Limb (tissue), 2 donors: Measurements from ENCODE around the gene KCNA2.

ENCODE experiments used
- DNase-seq, 2 donors: peaks; one replicate each; pipeline ENCODE4 v3.0.0-alpha.2; 2016; ENCODE audit errors: extremely low spot score in 2 of 2

The KCNA2 gene

DNA sequence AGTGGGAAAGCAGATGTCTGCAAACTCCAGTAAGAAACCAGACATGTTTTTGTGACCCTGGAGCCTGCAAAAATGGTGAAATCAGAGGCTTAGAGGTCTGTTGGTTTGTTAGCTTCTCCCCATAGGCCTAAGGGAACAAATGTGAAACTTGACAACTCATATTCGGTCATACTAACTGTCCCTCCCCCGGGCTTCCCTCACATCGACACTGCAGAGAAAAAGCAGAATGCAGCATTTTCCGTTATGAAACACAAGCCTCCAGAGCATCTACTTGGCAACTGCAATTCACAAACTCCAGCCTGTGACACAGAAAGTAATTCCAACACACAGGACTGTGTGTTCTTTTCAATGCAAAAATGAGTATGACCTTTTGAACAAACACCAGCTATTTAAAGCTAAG, 3.7 kb downstream of the KCNA2 start:
- DNase-seq = peak in 1 of 2 donors; percentile 14

DNA sequence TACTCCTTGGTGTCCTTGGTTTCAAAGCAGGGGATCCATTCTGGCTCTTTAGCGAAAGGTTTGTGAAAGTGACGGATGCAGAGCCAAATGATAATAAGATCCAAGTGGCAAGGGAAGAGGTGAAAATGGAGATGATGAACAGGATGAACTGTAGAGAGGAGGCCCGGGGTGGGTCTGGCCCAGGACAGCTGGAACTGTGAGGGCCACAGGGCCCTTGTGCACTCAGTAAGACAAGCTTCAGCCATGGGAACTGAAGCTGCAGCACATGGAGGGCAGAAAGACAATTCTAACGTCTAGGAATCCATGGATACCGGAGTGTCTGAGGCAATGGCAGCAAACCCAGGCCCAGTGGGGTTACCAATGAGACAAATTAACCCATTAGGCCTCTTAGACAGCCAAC, 4.8 kb downstream of the KCNA2 start:
- DNase-seq = peak in 1 of 2 donors; percentile 3

DNA sequence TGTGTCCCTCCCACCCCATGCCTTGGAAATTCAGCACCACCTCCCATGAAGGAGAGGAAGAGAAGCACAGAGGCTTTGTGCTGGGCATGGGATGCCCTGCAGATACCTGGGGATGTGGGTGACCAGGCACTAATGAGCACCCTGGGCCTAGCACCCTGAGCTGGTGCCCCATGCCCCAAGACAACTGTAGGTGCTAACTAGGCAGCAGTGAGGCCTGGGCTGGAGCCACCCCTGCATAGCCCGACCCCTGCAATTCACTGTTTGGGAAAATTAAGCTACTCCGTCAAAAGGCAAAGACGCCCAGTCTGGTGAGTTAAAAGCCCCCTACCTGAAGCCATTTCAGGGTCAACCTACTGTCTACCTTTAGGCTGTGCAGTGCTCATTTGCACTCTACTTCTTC, 5.4 kb downstream of the KCNA2 start:
- no peak for DNase-seq

DNA sequence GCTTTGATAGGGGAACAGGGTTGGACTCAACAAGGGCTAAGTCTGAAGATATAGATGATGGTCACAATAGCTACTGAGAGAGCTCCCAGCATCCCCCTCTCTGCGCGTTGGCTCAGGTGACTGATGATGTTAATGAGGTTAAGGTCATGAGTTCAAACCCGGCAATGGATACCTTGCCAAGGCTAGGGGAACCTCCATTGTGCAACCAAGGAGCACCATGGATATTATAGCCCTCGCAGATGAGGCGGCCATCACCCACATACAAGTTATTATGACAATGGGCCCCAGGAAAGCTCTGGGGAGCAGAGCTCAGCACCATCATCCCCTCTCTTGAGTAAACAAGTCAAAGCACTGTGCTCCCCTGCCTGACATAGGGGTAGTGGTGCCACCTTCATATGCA, 8.2 kb downstream of the KCNA2 start:
- no peak for DNase-seq

DNA sequence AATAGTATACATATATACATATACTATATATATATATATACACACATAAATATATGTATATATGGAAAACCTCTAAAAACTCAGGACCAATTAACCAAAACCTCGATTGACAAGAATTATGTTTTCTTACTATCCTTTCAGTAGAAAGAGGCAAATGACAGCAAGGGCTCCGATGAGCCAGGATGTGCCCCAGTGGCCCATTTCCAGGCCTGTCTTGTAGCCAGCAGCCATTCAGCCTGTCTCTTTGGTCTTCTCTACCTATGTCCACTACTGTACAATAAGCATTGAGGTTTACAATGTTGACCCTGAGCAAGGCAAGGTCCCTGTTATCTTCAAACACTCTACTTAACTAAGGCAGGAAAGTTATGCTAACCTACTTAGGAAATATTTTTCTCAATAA, 9.8 kb downstream of the KCNA2 start:
- no peak for DNase-seq

DNA sequence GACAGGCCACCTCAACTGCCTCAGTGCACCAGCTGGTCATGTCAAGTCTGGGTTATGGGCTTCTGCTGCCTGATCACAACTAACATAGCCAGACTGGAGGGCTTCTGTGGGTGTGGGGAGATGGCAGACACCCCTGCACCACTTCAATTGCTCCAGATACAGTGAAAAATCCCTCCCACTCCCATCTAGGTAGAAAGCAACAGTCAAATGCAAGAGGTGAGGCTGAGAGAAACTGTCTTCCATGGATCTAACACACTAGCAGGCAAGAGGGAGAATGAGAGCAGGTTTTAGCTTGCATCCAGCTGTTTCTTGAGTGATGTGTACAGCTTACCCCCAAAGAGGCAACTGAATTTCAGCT, 10.8 kb downstream of the KCNA2 start:
- no peak for DNase-seq

DNA sequence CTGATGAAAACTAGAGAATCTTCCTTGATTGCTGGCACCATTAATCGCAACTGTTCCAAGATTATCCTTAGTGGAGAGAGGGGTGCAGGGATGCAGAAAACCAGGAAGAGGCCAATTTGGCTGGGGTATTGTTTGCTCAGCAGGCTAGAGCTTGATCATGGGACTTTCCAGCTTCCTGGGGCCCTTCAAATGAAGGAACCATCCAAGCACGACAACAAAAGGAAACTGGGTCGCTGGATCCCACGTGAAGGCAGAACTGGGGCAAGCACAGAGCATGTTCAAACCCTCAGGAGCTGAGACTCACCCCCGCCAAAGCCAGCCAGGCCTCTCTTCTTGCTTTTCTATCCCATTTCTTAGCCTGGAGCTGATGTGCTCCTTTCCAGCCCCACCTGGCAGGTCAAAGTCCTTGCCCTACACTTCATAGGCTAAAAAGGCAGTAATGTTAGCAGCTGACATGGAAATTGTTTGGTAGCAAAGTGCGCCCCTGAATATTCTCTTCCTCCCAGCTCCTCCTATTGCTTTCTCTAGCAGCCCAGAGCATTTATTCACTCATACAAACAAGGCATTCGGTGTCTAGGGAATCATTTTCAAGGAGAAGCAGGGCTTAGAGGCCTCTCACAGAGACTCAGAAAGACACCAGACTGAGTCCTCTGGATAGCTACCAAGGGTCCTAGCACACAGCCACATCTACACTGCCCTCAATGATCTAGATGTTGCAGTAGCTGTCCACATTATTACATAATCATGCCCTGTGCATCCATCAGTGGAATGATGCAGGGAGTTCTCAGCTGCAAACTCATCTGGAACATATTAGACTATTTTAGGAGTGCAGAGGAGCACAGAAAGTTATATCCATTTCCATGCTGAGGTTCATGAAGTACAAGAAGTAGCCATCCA, 11.5 kb downstream of the KCNA2 start:
- no peak for DNase-seq

DNA sequence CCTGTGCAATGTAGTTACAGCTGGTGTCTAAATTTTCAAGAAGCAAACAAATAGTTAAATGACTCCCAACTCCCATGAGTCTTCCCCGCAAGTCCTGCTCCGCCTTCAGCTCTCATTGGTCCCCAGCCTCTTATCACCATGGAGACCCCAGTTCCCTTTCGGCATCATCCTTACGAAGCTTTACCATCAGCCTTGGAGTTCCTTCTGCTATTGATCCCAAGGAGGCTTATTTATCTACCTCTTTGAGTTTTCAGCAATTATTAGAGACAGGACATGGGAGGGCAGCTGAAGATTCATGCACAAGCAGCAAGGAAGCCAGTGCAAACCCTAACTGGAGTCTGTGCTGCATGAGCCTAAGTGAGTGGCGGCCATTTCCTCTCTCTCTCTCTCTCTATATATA, 12.3 kb downstream of the KCNA2 start:
- DNase-seq = no peak

DNA sequence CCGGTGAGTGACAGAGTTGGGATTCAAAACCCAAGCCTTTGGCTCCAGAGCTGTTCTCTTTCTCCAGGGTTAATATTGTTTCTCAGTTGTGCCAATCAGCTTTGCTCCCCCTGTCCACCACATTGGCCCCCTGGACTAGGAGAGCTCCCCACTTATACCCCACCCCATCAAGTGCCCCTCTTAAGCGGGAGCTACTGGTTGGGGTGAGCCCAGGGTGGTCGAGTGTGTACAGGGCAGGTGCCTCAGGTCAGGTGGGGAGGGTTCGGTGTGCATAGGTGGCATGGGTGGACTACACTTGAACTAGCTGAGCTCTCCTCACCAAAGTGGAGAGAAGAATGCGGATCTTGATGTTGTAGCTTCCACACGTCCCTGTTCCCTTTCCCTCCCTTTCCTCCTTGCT, 14.2 kb downstream of the KCNA2 start:
- DNase-seq = no peak

DNA sequence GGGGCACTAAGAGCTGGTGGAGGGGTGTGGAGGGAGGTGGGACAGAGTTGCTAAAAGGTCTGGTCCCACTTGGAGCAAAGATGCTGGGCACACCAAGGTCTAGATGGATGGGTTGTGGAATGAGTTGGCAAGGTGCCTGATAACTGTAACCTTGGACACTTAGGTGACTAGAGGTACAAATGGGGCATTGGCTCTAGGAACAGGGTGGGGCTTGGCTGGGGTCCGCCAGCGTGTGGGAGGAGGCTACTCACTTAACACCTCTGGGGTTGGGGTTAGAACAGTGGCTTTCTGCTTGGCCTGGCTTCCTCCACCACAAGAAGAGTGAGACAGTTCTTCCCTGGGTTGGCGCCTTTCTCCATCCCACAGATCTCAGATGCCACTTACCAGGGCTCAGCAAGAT, 17.2 kb downstream of the KCNA2 start:
- DNase-seq = no peak

DNA sequence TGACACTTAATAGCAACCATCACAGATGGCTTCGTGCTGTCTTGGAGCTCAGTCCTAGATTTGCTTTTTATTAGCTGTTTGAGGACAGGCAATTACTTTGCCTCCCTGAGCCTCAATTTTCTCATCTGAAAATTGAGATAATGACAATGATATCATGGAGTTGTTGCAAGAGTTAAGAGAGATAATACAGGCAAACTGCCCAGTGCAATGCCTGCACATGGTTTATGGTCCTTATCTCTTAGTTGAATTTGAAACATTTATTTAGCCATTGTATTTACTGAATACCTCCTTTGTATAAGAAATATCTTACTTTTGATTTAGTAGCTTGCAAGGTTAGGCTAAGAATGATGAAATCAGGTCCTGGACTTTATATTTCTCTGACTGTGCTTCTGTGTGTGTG, 17.7 kb downstream of the KCNA2 start:
- DNase-seq = no peak

DNA sequence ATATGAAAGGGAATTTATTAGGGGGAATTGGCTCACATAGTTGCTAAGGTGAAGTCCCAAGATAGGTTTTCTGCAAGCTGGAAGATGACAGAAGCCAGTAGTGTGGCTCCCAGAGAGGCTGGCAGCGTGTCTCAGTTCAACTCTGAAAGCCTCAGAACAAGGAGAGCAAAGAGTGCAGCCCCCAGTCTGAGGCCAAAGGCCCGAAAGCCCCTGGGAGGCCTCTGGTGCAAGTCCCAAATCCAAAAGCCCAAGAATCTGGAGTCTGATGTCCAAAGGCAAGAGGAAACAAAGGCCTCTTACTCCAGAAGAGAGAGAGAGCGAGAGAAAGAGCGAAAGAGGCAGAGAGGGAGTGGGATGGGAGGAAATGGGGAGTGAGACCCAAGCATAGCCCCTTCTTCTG, 18.3 kb downstream of the KCNA2 start:
- DNase-seq = no peak

DNA sequence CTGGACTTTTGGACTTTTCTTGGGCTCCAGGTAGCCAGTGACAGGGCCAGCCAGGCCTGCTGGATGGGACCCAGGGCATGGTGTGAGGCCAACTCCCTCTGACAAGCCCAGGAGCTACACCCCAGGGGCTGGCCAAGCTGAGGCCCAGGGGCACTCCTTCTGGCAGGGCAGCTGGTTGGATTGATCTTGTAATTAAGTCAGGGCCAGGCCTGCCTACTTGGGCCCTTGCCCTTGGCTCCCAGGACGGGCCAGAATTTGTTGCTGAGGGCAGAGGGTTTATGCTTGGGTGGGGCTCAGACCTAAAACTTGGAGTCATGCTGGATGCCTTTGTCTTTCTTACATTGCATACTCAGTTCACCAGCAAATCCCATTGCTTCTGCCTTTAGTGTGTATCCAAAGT, 20.7 kb downstream of the KCNA2 start:
- no peak for DNase-seq

DNA sequence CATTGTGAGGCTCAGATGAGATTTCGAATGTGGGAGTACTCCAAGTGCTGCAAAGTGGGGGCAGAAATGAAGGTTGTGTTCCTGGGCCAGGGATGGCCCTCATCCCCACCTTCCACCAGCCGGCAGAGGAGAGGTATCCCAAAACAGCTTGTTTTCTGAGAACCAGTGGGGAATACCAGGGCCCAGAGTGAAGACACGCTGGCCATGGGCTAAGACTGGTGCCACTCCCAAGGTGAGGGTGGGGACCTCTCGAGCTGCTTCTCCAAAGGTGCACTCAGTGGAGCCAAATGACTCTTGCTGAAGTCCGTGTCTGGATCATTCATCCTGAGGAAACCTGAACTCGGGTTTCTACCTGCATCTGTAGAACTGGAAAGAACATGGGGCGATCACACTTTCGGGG, 22.1 kb downstream of the KCNA2 start:
- DNase-seq = no peak

DNA sequence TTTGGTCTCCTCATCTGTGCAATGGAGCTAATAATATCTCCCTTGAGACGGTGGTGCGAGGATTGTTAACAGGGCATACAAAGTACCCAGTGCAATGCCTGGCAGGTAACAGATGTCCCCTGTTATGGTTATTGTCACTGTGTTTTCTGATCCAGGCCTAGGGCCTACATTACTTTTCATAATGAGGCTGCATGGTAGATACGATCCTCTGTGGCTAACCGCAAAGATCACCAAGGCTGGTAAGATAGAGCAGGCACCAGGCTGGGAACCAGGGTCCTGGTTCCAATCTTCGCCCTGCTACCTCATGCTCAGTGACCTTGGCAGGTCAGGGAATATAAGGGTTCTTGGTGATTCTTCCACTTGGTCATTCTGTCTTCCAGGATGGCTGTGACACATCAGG, 22.7 kb downstream of the KCNA2 start:
- no peak for DNase-seq

DNA sequence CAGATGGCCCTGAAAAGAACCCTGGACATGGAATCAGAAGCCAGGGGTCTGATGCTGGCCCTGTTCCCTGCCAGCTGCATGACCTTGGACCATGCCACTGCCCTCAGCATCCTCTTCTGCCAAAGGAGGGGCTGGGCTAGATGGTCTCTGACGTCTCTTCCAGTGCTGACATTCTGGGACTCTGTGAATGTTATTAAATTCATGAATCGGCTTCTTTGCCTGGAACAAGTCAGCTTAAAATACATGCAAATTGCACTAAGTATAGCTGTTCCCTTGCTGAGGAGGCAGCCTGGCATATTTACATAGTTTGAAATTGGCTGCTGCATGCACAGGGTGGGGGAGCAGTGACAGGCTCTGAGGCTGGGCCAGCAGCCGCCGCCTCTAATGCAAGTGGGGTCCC, 23.8 kb downstream of the KCNA2 start:
- no peak for DNase-seq

DNA sequence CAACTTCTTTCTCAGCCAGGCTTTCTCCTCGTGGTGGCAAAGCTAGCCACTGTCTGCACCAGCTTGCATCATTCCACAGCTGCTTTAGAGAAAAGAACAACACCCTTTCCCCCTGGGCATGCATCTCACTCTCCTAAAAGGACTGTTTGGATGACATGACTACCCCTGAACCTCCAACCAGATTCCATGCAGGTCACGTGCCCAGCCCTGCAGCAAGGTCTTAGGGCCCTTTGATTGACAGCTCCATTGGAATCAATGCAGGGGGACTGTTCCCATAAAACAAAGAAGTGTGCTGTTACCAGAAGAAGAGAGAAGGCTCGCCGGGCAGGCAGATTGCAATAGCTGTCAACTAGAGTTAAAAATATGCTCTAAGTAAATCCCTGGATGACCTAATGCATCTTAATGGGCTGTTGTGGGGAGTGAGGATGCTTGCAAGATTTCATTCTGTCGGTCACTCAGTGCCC, 24.4 kb downstream of the KCNA2 start:
- no peak for DNase-seq

DNA sequence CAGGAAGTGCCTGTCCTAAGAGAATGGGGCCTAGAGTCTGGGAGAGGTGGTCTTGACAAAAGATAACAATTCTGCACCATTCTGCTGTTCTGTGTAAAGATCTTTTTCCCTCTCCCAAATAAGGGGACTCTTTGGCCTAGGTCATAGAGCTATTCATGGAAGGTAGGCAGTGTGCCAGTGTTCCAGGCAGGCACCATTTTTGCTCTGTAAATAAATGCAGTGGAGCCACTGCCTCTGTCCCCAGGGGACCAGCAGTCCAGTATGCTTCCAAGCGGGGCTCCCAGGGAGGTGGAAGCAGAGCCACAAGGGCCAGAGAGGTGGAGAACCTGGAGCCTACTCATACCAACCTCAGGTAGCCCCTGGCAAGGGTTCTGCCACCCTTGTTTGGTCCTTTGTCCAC, 25.9 kb downstream of the KCNA2 start:
- DNase-seq = no peak

DNA sequence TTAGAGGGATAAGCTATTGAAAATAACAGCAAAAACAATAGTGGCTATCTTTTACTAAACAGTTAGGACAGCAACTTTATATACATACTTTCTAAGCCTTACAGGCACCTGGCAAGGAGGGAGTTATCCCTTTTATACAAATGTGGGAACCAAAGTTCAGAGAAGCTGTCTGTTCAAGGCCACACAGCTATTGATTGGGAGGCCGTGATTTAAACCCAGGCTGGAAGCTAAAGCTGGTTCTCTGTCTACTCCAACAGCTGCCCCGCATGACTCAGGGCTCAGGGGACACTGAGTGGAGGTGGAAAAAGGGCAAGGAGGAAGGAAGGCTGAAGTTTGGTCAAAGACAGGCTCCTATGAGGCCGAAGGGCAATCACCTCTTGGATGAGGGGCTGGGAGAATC, 26.7 kb downstream of the KCNA2 start:
- DNase-seq = no peak

DNA sequence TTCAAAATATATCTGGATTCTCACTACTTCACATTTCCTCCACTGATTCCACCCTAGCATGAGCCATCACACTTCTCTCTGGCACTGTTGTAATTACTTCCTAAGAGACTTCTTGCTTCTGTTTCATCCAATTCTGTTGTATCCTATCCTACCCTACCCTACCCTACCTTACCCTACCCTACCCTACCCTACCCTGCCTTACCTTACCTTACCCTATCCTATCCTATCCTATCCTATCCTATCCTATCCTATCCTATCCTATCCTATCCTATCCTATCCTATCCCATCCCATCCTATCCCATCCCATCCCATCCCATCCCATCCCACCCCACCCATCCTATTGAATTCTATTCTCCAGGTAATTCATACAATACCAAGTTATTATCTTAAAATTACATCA, 29.7 kb downstream of the KCNA2 start:
- DNase-seq = no peak

DNA sequence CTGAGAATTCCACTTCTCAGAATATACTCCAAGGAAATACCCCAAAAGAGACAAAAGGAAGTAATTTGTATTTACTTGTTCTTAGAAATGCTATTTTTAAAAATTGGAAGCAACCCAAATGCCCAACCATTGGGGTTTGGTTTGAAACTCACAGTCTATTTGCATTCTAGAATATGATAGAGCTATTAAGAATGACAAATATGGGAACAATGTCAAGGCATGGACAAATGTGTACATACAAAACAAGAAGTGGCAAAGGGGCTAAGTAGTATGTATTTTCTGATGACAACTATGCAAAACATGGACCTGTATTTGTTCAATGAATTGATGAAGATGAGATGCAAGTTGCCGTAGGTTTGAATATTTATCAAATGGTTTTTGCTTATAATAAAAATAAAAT, 32.8 kb downstream of the KCNA2 start:
- no peak for DNase-seq

DNA sequence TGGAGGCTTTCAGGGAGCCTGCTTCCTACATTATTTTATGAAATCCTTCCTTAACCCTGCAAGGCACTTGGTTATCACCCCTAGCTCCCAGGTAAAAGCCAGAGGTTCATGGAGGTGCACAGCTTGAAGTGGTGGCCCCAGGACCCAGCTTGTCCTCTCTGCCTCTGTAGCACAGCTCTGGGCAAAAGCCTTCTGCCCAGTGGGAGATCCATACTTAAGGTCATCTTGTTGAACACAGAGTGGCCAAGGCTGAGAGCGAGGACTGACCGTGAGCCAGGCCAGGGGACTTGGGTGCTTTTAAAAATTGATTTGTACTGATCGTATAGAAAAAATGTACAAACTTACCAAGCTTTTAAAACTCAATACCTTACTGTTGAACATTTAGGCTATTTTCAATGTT, 33.4 kb downstream of the KCNA2 start:
- no peak for DNase-seq

DNA sequence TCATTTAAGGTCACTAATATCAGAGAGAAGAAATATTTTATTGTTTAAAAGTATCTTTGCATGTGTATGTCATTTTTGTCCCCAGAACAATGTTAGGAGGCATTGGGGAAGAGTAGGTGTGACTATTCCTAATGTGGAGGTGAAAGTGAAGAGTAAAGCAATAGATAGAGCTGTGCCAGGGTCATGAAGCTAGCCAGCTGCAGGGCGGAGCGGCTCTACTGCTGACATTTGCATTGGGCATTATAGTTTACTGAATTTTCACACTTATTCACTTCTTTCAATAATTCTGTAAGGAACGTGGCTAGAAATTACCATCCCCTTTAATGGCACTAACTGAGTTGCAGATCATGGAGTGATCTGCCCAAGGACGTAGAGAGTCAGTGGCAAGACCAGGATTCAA, 35.3 kb downstream of the KCNA2 start:
- DNase-seq = no peak

DNA sequence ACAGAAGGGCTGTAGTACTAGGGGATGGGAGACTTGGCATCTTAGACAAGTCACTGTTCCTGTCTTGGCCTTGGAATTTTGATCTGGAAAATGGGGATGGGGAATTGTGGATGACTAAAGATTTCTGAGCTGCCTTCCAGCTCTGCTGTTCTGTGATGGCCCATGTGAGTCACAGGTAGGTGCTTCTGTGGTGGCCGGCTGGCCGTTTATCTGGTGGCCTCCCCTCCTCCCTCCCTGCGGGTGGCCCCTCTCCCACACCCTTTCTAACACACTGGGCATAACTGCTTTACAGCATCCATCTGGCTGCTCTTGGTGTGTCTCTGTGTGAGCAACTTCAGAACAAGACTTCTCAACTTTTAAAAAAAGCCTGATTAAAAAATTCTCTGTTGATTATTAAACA, 35.9 kb downstream of the KCNA2 start:
- no peak for DNase-seq
